PC-9 (cell line): ENCODE measurements around the gene LAT. TPM values are rescaled to one million over a fixed set of nuclear protein-coding genes. Genes with fewer than 3 reads are reported as not detected.

Experiments used
- BruUV-seq: library from RNA; stranded (reverse); fragments of 400-500 nt; replicated peaks from 2 replicates; lab custom pipeline; 2021; lab: Mats Ljungman, UMichigan
- CTCF ChIA-PET: fragments of 300-600 bp; sonication (Branson Sonifier 250); formaldehyde crosslinking; loops from one replicate; lab custom pipeline; 2022; ENCODE audit warnings: antibody characterized with exemption; lab: Charles Lee
- POLR2A ChIA-PET: fragments of 300-600 bp; sonication (Branson Sonifier 250); formaldehyde crosslinking; loops from one replicate; lab custom pipeline; 2022; ENCODE audit warnings: antibody characterized with exemption; ENCODE audit not compliant: unreplicated experiment; lab: Charles Lee
- DNase-seq, 2 experiments: peaks; one replicate each; pipeline versions ENCODE4 v3.0.0 to v3.0.0-alpha.2; 2015 to 2022; ENCODE audit warnings: mixed read lengths in 1 of 2
- H2AFZ ChIP-seq: fragments of 200-600 bp; sonication (generic); 2 replicates; pipeline ENCODE4 v1.8.1; 2017; ENCODE audit warnings: antibody characterized with exemption
- H3F3A ChIP-seq: fragments of 200-600 bp; sonication (generic); 2 replicates; pipeline ENCODE4 v1.8.1; 2017; ENCODE audit warnings: antibody characterized with exemption, mild to moderate bottlenecking, low read depth; ENCODE audit not compliant: insufficient read depth
- H3K27ac ChIP-seq: fragments of 200-600 bp; sonication (generic); 2 replicates; pipeline ENCODE4 v1.6.1; 2016; ENCODE audit warnings: mixed run types
- H3K27me3 ChIP-seq: fragments of 200-600 bp; sonication (generic); 2 replicates; pipeline ENCODE4 v1.6.1; 2016; ENCODE audit warnings: low read depth, mixed run types; ENCODE audit not compliant: insufficient read depth
- H3K36me3 ChIP-seq: fragments of 200-600 bp; sonication (generic); 2 replicates; pipeline ENCODE4 v1.6.1; 2016; ENCODE audit warnings: low read depth, mixed run types
- H3K4me1 ChIP-seq: fragments of 200-600 bp; sonication (generic); replicated peaks from 2 replicates; pipeline ENCODE4 v1.6.1; 2016; ENCODE audit warnings: mixed run types; ENCODE audit not compliant: insufficient read depth
- H3K4me2 ChIP-seq: fragments of 200-600 bp; sonication (generic); 2 replicates; pipeline ENCODE4 v1.6.1; 2017; ENCODE audit warnings: mixed run types
- H3K4me3 ChIP-seq: fragments of 200-600 bp; sonication (generic); 2 replicates; pipeline ENCODE4 v1.6.1; 2016; ENCODE audit warnings: mixed run types
- H3K79me2 ChIP-seq: fragments of 200-600 bp; sonication (generic); 2 replicates; pipeline ENCODE4 v1.6.1; 2017; ENCODE audit warnings: low read depth, mixed run types
- H3K9me2 ChIP-seq: fragments of 200-600 bp; sonication (generic); 2 replicates; pipeline ENCODE4 v1.8.1; 2017; ENCODE audit warnings: mild to moderate bottlenecking; ENCODE audit not compliant: insufficient read depth
- H3K9me3 ChIP-seq: fragments of 200-600 bp; sonication (generic); 2 replicates; pipeline ENCODE4 v1.8.1; 2016; ENCODE audit warnings: low read depth; ENCODE audit not compliant: insufficient read depth
- H4K20me1 ChIP-seq: fragments of 200-600 bp; sonication (generic); 2 replicates; pipeline ENCODE4 v1.8.1; 2017; ENCODE audit not compliant: insufficient read depth
- EZH2 ChIP-seq: fragments of 200-600 bp; sonication (generic); IDR thresholded peaks from 2 replicates; pipeline ENCODE4 v1.8.0; 2017; ENCODE audit warnings: antibody characterized with exemption, low read depth
- intact Hi-C: fragments of 100-400 bp; cut with micrococcal nuclease; formaldehyde crosslinking; loops from one replicate; pipeline ENCODE4 v1.10.0; 2022; ENCODE audit not compliant: unreplicated experiment
- total RNA-seq: library from RNA; stranded (reverse); gene quantifications from 2 replicates; pipeline ENCODE4 v1.2.3, GENCODE V29; 2021
- TF ChIP-seq, protein P1 (sequence below): fragments of 200-600 bp; sonication (generic); conservative IDR thresholded peaks from 2 replicates; pipeline ENCODE4 v1.6.1; 2017; ENCODE audit warnings: mixed run types, antibody characterized with exemption, mild to moderate bottlenecking, moderate library complexity

The LAT gene
- total RNA-seq, 1 experiment from 2014 or later, result 12.4 TPM

DNA sequence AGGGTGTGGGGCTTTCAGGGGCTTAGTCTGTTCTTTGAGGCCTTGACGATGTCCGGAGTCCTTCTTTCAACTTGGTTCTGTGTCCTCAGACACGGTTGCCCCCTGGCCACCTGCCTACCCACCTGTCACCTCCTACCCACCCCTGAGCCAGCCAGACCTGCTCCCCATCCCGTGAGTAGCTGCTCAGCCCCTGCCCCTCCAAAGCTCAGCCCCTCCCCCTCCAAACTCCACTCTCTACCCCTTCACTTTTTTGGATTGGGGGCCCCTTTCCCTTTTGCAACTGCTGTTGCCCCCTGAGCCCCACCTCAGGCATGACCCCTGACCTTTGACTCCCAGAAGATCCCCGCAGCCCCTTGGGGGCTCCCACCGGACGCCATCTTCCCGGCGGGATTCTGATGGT is 1.2 kb downstream of the LAT start:
- Histone ChIP-seq H3F3A (no peaks in the 10 kb centered on the region; the same call in 1 of the 2 replicates), H4K20me1 (no peaks in the 10 kb centered on the region), H3K27ac (no peak overlapping the region), H3K36me3 (peaks cover 8% of the 10 kb centered on the region), H3K9me2 (no peaks in the 10 kb centered on the region), H2AFZ (no peak overlapping the region), H3K4me1 (no peaks in the 10 kb centered on the region), H3K4me2 (no peak overlapping the region), H3K4me3 (no peak overlapping the region), H3K27me3 (no peaks in the 10 kb centered on the region), H3K79me2 (no peaks in the 10 kb centered on the region), H3K9me3 (no peaks in the 10 kb centered on the region)
- TF ChIP-seq, protein P1, sequence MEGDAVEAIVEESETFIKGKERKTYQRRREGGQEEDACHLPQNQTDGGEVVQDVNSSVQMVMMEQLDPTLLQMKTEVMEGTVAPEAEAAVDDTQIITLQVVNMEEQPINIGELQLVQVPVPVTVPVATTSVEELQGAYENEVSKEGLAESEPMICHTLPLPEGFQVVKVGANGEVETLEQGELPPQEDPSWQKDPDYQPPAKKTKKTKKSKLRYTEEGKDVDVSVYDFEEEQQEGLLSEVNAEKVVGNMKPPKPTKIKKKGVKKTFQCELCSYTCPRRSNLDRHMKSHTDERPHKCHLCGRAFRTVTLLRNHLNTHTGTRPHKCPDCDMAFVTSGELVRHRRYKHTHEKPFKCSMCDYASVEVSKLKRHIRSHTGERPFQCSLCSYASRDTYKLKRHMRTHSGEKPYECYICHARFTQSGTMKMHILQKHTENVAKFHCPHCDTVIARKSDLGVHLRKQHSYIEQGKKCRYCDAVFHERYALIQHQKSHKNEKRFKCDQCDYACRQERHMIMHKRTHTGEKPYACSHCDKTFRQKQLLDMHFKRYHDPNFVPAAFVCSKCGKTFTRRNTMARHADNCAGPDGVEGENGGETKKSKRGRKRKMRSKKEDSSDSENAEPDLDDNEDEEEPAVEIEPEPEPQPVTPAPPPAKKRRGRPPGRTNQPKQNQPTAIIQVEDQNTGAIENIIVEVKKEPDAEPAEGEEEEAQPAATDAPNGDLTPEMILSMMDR, result no peak
- TF ChIP-seq EZH2, result no peak
- BruUV-seq, result no TSS peak
- CTCF ChIA-PET, result no interaction called here
- DNase-seq, result no peak
- intact Hi-C loops, result no loop called here
- POLR2A ChIA-PET, result no interaction called here

DNA sequence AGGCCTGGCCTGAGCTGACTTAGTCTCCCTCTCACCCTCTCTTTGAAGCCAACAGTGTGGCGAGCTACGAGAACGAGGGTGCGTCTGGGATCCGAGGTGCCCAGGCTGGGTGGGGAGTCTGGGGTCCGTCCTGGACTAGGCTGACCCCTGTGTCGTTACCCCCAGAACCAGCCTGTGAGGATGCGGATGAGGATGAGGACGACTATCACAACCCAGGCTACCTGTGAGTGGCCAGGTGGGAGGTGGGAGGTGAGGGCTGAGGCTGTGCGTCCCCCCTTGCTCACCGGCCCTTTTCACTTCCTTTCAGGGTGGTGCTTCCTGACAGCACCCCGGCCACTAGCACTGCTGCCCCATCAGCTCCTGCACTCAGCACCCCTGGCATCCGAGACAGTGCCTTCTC is 1.6 kb downstream of the LAT start:
- no peaks in the 10 kb centered on the region for H4K20me1 ChIP-seq
- intact Hi-C loops, result no loop called here
- no peaks in the 10 kb centered on the region for H3K4me1 ChIP-seq
- no peaks in the 10 kb centered on the region for H3K27me3 ChIP-seq
- ChIA-PET POLR2A (interaction anchor here (0.5 kb wide), 1 partner anchor 97 kb away, joined by 4 read pairs; no protein-coding TSS in a partner anchor), CTCF (no interaction called here)
- no peak overlapping the region for H3K4me3 ChIP-seq
- H3K9me2 ChIP-seq, result no peaks in the 10 kb centered on the region
- no peak overlapping the region for H3K27ac ChIP-seq
- H3K79me2 ChIP-seq, result no peaks in the 10 kb centered on the region
- no peaks in the 10 kb centered on the region; the same call in 1 of the 2 replicates for H3F3A ChIP-seq
- no peaks in the 10 kb centered on the region for H3K9me3 ChIP-seq
- peaks cover 5% of the 10 kb centered on the region for H3K36me3 ChIP-seq
- BruUV-seq, result no TSS peak
- H3K4me2 ChIP-seq, result no peak overlapping the region
- DNase-seq, result no peak
- TF ChIP-seq, protein P1, result no peak
- TF ChIP-seq EZH2, result no peak
- H2AFZ ChIP-seq, result no peak overlapping the region

DNA sequence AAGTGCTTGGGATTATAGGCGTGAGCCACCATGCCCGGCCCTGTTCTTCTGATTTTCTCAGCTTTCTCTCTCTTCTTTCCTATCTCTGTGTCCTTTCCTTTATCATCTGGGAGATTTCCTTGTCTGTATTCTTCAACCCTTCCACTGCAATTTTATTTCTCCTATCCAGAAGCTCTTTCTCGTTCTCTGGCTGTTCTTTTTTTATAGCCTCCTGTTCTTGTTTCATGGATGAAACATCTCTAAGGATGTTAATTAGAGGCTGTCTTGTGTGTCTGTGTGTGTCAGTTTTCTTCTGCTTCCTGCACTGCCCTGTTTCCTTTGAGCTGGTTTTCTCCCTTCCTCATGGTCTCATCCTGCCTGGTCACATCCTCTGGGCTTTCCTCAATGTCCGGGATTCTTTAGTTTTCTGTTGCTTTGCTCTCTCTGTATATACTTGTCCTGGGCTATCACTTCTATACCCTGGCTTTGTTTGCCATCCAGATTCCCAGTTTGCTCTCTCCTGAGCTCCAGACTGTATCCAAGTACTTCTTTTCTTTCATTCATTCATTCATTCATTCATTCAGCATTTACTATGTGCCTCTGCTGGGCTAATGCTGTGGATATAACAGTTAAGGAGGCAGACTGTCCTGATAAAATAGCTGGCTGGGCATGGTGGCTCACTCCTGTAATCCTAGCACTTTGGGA is 2.5 kb downstream of the LAT start:
- H3K79me2 ChIP-seq, result no peaks in the 10 kb centered on the region
- CTCF ChIA-PET, result no interaction called here

More for the DNA sequence above, 2.5 kb downstream of the LAT start:
- Histone ChIP-seq H3K27me3 (no peaks in the 10 kb centered on the region), H3F3A (no peaks in the 10 kb centered on the region; the same call in 1 of the 2 replicates), H2AFZ (no peak overlapping the region), H4K20me1 (no peaks in the 10 kb centered on the region), H3K36me3 (no peaks in the 10 kb centered on the region; the same call in 1 of the 2 replicates), H3K4me2 (no peak overlapping the region), H3K9me2 (no peaks in the 10 kb centered on the region), H3K9me3 (no peaks in the 10 kb centered on the region), H3K27ac (no peak overlapping the region), H3K4me3 (no peak overlapping the region), H3K4me1 (no peaks in the 10 kb centered on the region)
- TF ChIP-seq, protein P1, result no peak
- no peak for TF ChIP-seq EZH2
- DNase-seq, result no peak
- POLR2A ChIA-PET, result interaction anchor here (0.5 kb wide), 1 partner anchor 96 kb away, joined by 4 read pairs; no protein-coding TSS in a partner anchor
- BruUV-seq, result no TSS peak
- intact Hi-C loops, result no loop called here
